NCI-H1105 treated with DMSO at 0.1 percent for 48 hours (cell line): ENCODE data around the gene PRCC.

ENCODE experiments used
- DNase-seq: peaks from one replicate; lab custom pipeline; 2025; lab: John Stamatoyannopoulos, UW

The PRCC gene

GRCh38 chr1:156796340-156797097 lies 29.2 kb downstream of the PRCC start:
- DNase-seq, result no peak

GRCh38 chr1:156797212-156797871 lies 30.0 kb downstream of the PRCC start:
- peak; percentile 38 for DNase-seq

DNA sequence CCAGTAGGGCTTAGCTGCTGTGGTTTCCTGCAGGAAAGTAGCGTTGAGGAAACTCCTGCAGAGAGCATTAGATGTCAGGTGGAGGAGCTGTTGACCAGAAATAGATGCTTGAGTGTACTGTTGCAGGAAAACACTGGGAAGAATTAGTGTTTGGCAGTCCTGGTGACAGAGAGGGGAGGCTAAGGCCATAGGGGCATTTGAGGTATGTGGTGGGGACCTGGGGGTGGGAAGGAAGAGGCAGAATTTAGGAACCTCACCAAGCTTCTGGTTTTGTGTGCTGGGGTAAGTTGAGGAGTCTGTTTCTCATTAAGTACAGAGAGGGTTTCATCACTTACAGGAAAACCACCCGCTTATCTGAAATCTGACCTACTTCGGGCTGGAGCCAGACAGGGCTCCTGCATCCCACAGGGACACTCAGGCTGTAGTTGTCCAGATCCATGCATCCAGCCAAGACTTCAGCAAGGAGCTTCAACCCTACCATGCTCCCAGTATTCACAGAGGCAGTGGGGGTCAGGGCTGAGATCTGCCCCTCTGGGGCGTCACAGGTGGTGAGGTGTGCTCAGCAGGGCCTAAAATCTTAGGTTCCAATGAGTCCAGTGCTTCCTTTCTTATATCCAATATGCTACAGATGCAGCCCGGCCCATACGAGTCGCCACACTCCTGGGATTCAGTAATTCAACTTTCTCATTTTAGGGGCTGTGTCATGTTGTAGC lies 34.2 kb downstream of the PRCC start:
- DNase-seq, result no peak

DNA sequence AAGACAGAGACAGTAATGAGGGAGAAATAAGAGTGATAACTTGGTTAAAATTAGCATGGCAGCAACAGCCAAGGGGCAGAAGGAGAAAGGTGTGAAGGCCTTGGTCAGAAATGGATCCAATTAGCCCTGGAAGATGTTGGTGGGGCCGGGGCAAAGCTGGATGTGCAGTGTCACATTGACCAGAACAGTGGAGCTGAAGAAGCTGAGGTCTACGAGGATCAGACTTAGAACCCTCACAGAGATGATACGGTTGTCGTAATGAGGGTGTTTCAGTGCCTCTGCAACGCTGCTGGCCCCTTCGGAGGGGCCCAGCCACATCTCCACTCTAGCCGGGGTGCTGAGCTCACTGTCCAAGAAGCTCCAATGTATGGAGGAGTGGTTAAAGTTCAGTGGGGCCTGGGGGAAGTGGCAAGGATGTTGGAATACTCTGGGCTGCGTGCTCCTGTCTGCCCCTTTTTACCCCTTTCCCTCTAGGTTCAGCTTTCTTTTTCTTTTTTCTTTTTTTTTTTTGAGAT lies 35.1 kb downstream of the PRCC start:
- DNase-seq, result no peak

DNA sequence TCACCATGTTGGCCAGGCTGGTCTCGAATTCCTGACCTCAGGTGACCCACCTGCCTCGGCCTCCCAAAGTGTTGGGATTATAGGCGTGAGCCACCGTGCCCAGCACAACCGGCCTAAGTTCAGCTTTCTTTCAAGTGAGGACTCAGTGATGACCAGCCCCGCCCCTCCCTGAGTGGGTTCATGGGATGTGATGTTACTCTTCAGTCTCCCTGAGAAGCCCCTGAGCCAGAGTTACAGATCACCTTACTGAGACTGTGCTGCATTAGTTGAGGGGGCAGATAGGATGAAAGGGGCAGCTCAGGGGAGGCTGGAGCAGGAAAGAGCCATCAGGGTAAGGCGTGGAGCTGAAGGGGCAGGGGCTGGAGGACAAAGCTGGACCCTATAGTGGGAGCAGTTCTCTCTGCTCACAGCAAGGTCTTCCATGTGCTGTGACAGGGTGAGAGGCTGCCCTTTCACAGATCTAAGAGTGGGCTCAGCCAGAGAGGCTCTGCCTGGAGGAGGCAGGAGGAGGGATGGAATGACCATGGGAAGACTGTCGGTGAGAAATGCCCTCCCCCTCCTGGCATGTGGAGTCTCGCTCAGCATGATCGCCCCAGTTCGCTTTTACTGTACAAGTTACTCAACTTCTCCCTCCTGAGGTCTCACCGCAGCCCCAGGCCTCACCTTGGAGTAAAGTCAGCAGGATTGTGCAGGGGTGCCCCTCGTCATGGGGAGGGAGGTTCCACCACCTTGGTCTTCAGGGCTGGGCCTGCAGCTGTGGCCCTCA lies 35.9 kb downstream of the PRCC start:
- no peak for DNase-seq

DNA sequence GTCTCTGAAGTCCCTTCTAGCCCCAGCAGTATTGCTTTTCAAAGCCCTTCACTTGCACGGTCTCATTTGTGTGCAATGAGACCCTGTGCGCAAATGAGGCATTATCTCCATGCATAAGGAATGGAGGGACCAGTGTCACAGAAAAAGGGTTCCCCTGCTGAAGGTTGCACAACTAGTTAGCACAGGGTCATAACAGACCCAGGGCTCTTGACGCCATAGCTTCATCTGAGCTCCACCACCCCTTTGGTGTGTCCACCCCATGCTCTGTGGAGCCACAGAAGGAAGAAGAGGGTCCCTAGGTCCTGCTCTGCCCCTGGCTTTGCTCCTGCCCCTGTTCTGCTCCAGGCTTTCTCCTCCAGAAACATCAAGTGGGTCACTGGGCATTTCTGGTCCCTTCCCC lies 36.7 kb downstream of the PRCC start:
- no peak for DNase-seq

GRCh38 chr1:156804572-156805243 lies 37.4 kb downstream of the PRCC start:
- DNase-seq, result no peak

DNA sequence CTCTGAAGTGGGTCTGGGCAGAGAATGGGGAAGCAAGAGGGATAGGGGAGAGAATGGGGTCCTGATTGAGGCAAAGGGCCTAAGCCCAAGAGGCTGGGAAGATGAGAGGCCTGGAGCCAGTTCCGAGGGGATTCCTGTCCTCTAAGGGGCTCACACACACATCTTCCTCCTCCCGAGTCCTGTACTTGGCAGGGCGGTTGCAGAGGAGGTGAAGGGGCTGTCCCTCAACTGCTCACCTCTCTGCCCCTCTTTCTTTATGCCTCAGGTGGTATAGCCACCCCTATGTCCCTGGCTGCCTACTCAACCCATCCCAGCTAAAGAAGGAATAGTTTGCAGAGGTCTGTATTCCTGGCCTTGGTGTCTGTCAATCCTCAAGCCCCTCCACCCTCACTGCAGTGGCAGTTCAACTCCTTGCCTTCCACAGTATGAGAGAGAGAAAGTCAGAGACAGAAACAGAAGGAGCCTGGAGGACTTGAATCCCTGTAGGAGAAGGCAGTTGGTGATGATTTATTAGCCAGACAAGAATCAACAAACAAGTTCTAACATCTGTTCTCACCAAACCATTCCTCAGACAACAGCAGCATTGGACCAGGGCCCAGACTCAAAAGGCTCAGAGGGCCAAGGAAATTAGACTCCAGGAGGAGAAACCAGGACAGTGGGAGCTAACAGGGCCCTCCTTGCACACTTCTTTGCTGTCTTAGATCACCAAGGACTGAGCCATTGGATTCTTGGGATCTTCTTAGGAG lies 38.6 kb downstream of the PRCC start:
- DNase-seq, result no peak

- DNase-seq, result no peak
These were observed 39.4 kb downstream of the PRCC start for GRCh38 chr1:156806512-156807440.

- no peak for DNase-seq
These were observed 40.3 kb downstream of the PRCC start for GRCh38 chr1:156807627-156808026.

GRCh38 chr1:156808186-156809030 lies 41.1 kb downstream of the PRCC start:
- no peak for DNase-seq

DNA sequence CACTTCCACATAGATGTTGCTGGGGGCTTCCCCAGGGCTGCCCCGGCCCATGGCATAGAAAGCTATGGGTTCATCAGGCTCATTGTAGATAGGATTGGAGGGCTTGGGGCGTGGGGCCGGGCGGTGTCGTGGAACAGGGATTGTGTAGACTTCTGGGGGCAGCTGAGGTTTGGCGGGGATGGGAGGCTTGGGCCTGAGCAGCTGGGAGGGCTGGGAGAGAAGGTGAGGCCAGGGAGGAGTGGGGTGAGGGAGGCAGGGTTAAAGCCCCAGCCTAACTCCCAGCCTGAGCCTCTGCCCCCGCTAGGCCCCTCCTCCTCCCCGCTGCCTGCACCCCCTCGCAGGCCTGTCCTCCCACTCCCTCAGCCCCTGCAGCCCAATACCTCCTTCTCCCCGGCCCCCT lies 41.9 kb downstream of the PRCC start:
- DNase-seq, result no peak

DNA sequence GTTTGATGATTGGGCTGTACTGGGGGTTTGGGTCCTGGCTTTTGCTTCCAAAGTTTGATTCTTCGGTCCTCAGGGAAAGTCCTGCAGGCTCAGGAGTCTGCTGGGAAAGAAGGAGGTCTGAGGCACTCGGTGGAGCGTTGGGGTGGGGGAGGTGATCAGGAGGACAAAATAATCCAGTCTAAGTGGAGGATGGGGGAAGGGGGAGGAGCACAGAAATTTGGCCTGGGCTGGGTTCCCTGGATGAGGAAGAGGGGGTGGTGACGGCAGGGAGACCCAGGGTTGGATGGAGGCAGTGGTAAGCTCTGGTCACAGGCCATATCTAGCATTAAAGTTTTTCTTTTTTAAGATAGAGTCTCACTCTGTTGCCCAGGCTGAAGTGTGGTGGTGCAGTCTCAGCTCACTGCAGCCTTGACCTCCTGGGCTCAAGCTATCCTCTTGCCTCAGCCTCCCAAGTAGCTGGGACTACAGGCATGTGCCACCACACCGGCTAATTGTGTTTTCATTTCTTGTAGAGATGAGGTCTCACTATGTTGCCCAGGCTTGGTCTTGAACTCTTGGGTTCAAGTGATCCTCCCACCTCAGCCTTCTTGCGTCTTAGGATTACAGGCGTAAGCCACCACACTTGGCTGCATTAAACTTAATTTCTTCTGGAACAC lies 42.5 kb downstream of the PRCC start:
- DNase-seq, result no peak

GRCh38 chr1:156811168-156811567 lies 43.8 kb downstream of the PRCC start:
- DNase-seq, result no peak

DNA sequence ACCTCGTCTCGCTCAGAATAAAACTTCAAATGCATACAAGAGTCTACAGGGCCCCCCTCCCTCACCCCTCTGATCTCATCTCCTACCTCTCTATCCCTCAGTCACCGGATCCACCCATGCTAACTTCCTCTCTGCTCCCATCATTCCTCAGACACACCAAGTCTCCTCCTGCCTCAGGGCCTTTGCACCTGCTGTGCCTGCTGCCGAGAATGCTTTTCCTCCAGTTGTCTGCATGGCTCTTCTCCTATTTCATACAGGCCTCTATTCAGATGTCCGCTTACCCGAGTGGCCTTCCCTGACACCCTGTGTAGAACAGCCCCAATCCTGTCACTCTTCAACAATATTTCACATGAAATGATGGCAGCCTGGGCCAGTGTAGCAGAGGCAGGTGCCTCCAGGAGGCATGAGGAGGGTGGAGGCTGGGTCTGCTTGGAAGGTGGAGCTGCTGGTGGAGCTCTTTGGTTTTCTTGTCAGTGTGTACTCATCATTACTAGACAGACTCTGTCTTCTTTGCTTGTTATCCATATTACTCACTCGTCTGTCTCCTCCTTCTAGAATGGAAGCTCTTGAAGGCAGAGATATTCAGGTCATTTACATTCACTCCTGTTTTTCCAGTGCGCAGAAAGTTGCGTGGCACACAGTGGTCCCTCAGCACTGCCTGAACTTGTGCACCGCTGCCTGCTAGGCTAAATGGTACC lies 45.1 kb downstream of the PRCC start:
- DNase-seq, result no peak

GRCh38 chr1:156813298-156813697 lies 46.0 kb downstream of the PRCC start:
- DNase-seq, result no peak

GRCh38 chr1:156813750-156814570 lies 46.6 kb downstream of the PRCC start:
- DNase-seq, result peak; percentile 35
